ENCODE data around the gene MTX2. TPM values are rescaled to one million over a fixed set of nuclear protein-coding genes. Genes with fewer than 3 reads are reported as not detected.
"Not testable (repeated sequence)": the region's sequence is repeated elsewhere in the genome, so short reads cannot be mapped to it uniquely, and the experiment has no call there.

MTX2 gene
- total RNA-seq, 2 donors from 2014 or later = 6.6 to 15.6 TPM

DNA sequence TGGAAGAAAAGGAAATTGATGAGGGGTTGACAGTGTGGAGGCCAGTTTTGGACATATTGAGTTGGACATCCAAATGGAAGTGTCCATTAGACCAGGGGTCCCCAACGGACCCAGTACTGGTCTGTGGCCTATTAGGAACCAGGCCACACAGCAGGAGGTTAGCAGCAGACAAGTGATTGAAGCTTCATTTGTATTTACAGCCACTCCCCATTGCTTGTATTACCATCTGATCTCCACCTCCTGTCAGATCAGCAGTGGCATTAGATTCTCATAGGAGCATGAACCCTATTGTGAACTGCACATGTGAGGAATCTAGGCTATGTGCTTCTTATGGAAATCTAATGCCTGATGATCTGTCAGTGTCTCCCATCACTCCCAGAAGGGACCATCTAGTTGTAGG is 99.1 kb downstream of the MTX2 start:
- WGBS, 2 donors = 58 to 63% methylated on average over 1 of the region's 1 CpG
- no peaks in the 10 kb centered on the region for H3K36me3 ChIP-seq (replicated peaks in 1 of 2; ENCODE audit: insufficient read depth in 1 of 2, low read depth in 2 of 2)
- no peak for ATAC-seq
- H3K27ac ChIP-seq = no peak overlapping the region
- no peak overlapping the region for H3K4me3 ChIP-seq
- DNase-seq = no peak
- no peaks in the 10 kb centered on the region for H3K4me1 ChIP-seq
- intact Hi-C loops (cut with DNase I) = no loop called here
- TF ChIP-seq POLR2A (IDR thresholded peaks at IDR 0.05) = no peak
- TF ChIP-seq, protein P1, sequence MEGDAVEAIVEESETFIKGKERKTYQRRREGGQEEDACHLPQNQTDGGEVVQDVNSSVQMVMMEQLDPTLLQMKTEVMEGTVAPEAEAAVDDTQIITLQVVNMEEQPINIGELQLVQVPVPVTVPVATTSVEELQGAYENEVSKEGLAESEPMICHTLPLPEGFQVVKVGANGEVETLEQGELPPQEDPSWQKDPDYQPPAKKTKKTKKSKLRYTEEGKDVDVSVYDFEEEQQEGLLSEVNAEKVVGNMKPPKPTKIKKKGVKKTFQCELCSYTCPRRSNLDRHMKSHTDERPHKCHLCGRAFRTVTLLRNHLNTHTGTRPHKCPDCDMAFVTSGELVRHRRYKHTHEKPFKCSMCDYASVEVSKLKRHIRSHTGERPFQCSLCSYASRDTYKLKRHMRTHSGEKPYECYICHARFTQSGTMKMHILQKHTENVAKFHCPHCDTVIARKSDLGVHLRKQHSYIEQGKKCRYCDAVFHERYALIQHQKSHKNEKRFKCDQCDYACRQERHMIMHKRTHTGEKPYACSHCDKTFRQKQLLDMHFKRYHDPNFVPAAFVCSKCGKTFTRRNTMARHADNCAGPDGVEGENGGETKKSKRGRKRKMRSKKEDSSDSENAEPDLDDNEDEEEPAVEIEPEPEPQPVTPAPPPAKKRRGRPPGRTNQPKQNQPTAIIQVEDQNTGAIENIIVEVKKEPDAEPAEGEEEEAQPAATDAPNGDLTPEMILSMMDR (IDR thresholded peaks at IDR 0.05) = no peak
- no peaks in the 10 kb centered on the region for H3K27me3 ChIP-seq
- no peaks in the 10 kb centered on the region for H3K9me3 ChIP-seq

DNA sequence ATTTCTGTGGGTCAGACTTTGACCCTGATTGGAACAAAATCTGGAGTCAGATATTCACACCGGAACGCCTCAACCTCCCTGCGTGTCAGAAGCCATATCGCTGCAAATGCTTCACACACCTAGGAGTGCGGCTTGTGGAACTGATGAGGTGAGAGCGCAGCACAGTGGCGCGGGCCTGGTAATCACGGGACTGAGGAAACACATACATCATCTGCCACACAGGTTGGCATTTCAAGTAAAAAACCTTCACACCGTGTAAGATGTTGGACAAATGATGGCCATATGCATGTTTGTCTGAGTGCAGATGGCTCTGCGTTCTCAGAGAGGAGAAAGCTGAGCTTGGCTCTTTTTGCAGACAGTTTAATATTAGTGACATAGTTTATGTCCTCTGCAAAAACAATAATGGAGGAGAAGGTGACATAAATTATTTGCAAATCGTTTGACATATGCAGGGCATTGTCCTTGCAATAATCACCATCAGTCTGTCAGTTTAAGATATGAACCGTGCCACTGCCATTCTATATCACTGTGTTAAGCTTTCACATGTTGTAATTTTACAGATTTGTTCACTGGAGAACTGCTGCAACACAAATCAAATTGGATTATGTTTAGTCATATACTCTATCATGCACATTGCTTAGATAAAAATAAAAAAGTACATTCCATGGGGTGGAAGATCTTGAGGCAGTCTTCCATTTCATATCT is 101.4 kb downstream of the MTX2 start:
- Histone ChIP-seq H3K9me3 (no peaks in the 10 kb centered on the region), H3K4me1 (no peaks in the 10 kb centered on the region)

DNA sequence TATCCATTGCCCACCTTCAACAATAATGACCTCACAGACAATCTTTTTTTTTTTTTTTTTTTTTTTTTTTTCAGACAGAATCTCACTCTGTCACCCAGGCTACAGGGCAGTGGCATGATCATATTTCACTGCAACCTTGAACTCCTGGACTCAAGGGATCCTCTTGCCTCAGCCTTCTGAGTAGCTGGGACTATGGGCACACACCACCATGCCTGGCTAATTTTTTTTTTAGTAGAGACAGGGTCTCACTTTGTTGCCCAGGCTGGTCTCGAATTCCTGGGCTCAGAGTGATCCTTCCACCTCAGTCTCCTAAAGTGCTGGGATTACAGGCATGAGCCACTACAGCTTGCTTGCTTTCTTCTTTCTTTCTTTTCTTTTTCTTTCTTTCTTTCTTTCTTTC is 103.9 kb downstream of the MTX2 start:
- DNase-seq; H3K9me3 ChIP-seq; H3K4me1 ChIP-seq; H3K36me3 ChIP-seq (replicated peaks in 1 of 2; ENCODE audit: insufficient read depth in 1 of 2, low read depth in 2 of 2); H3K27me3 ChIP-seq; ATAC-seq; intact Hi-C loops (cut with DNase I); H3K27ac ChIP-seq; H3K4me3 ChIP-seq: not testable (repeated sequence)
- 62 to 68% methylated on average over 1 of the region's 1 CpG for WGBS, 2 donors

More for the DNA sequence above, 101.4 kb downstream of the MTX2 start:
- no peak overlapping the region for H3K4me3 ChIP-seq
- no peaks in the 10 kb centered on the region for H3K27me3 ChIP-seq
- TF ChIP-seq POLR2A (IDR thresholded peaks at IDR 0.05) = no peak
- TF ChIP-seq, protein P1 (IDR thresholded peaks at IDR 0.05) = no peak
- 49 to 54% methylated on average over 12 to 13 of the region's 13 CpGs for WGBS, 2 donors
- ATAC-seq (no peak), DNase-seq (no peak)
- H3K36me3 ChIP-seq (replicated peaks in 1 of 2; ENCODE audit: insufficient read depth in 1 of 2, low read depth in 2 of 2) = no peaks in the 10 kb centered on the region
- no peak overlapping the region for H3K27ac ChIP-seq
- intact Hi-C loops (cut with DNase I) = no loop called here

DNA sequence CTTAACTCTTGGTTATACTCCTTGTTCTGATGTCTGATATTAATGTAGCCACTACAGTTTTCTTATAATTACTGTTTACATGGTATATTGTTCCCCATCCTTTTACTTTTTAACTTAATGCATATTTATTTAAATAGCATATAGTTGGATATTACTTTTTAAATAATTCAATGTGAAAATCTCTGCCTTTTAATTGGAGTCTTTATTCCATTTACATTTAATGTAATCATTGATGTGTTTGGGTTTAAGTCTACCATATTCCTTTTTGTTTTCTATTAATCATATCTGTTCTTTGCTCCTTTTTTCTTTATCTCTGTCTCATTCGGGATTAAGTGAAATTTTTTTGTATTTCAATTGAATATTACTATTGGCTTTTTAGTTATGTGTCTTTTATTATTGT is 109.1 kb downstream of the MTX2 start:
- H3K4me1 ChIP-seq = no peaks in the 10 kb centered on the region
- ATAC-seq = no peak
- TF ChIP-seq, protein P1 (IDR thresholded peaks at IDR 0.05) = no peak
- TF ChIP-seq POLR2A (IDR thresholded peaks at IDR 0.05) = no peak
- no peaks in the 10 kb centered on the region for H3K36me3 ChIP-seq (replicated peaks in 1 of 2; ENCODE audit: insufficient read depth in 1 of 2, low read depth in 2 of 2)
- 75 to 81% methylated on average over 1 of the region's 1 CpG for WGBS, 2 donors
- H3K4me3 ChIP-seq = no peak overlapping the region
- DNase-seq = no peak
- no peaks in the 10 kb centered on the region for H3K27me3 ChIP-seq
- H3K27ac ChIP-seq = no peak overlapping the region
- intact Hi-C loops (cut with DNase I) = no loop called here
- H3K9me3 ChIP-seq = peaks cover 0 to 5% (median 0%) of the 10 kb centered on the region in 3 donors

DNA sequence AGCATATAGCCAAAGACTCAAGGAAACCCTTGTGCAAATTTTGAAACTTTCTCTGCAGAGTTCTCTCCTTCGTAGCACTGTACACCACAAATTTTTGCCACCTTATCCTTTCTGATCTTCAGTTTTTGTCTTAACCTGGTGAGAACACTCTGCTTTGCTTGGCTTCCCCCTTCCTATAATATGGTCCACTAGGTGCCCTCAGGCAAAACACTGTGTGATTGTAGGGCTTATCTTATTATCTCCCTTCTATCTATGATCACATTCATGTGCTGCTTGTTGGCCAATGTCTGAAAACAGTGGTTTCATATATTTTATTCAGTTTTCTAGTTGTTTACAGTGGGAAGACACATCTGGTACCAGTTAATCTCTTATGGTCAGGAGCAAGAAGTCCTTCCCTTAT is 111.1 kb downstream of the MTX2 start:
- Histone ChIP-seq H3K4me1 (no peaks in the 10 kb centered on the region), H3K4me3 (no peak overlapping the region), H3K27ac (no peak overlapping the region), H3K9me3 (peaks cover 0 to 5% (median 0%) of the 10 kb centered on the region in 3 donors), H3K36me3 (replicated peaks in 1 of 2; ENCODE audit: insufficient read depth in 1 of 2, low read depth in 2 of 2) (no peaks in the 10 kb centered on the region), H3K27me3 (no peaks in the 10 kb centered on the region)
- intact Hi-C loops (cut with DNase I) = no loop called here
- no peak for TF ChIP-seq POLR2A (IDR thresholded peaks at IDR 0.05)
- TF ChIP-seq, protein P1 (IDR thresholded peaks at IDR 0.05) = no peak
- 60 to 84% methylated on average over 1 of the region's 1 CpG for WGBS, 2 donors
- no peak for ATAC-seq
- no peak for DNase-seq

All from body of pancreas (tissue), 4 donors.